ENCODE measurements around the gene ANHX.

The ANHX gene

GRCh38 chr12:133202493-133203343 is 33.0 kb downstream of the ANHX start:
- no peak for DNase-seq

- no peak for DNase-seq
Observed at GRCh38 chr12:133201888-133202287, 33.8 kb downstream of the ANHX start.

- no peak for DNase-seq
Observed at GRCh38 chr12:133192847-133193246, 42.8 kb downstream of the ANHX start.

- no peak for DNase-seq
Observed at GRCh38 chr12:133190176-133190575, 45.5 kb downstream of the ANHX start.

GRCh38 chr12:133181238-133181959 is 54.3 kb downstream of the ANHX start, which contains the start of gene ZNF268:
TSS of gene ZNF268 (plus strand) at chr12:133181495. CDS start at chr12:133181998, 503 bp downstream.
- peak; percentile 81 to 84 for DNase-seq

- DNase-seq, result no peak
Observed at GRCh38 chr12:133180669-133181068, 55.0 kb downstream of the ANHX start.

- DNase-seq, result no peak
Observed at GRCh38 chr12:133174901-133175300, 60.8 kb downstream of the ANHX start.

- no peak for DNase-seq
Observed at GRCh38 chr12:133172491-133172890, 63.2 kb downstream of the ANHX start.

Measured in hippocampal formation (tissue), 2 donors.